Measurements from ENCODE around the gene ULK4. TPM values are rescaled to one million over a fixed set of nuclear protein-coding genes. Genes with fewer than 3 reads are reported as not detected.

ULK4 gene
- total and polyA plus RNA-seq, 9 of the 15 experiments (the other 6 are each of a cell fraction or from before 2014, with no cell fraction given): 3.0 to 5.9 (median 3.5) TPM

GRCh38 chr3:41277790-41278465 is 684.0 kb downstream of the ULK4 start (continued):
- no peak for TF ChIP-seq MGA (IDR thresholded peaks at IDR 0.05)
- TF ChIP-seq CBX3 (IDR thresholded peaks at IDR 0.05; ENCODE audit: borderline replicate concordance in 1 of 2, low read length in 2 of 2): no peak

All from K562 (cell line).